A549 (cell line): ENCODE data around the gene CIBAR2. TPM values are rescaled to one million over a fixed set of nuclear protein-coding genes. Genes with fewer than 3 reads are reported as not detected.

ENCODE experiments used
- ATAC-seq, 2 experiments: fragments of 200-7000 bp in 1 of 2; fragments of >200 bp in 1 of 2; cut with Nextera tagmentation in 1 of 2; cut with Tn5 transposase in 1 of 2; 3 replicates each; pipeline versions ENCODE4 v1.8.0 to v1.9.1; 2018 to 2020; ENCODE audit warnings: mild to moderate bottlenecking in 1 of 2, moderate library complexity in 1 of 2
- CTCF ChIA-PET: fragments of 300-600 bp; sonication (Branson Sonifier 250); formaldehyde crosslinking; extraction: SDS; loops from one replicate; lab custom pipeline; 2021; ENCODE audit warnings: antibody characterized with exemption, inconsistent platforms; lab: Yijun Ruan, JAX
- POLR2A ChIA-PET: fragments of 350-600 bp; formaldehyde crosslinking; extraction: SDS; loops from one replicate; lab custom pipeline; 2021; ENCODE audit warnings: antibody characterized with exemption, inconsistent platforms; lab: Yijun Ruan, JAX
- DNase-seq, 2 experiments: peaks; one replicate each; pipeline versions ENCODE4 v3.0.0 to v3.0.0-alpha.2; 2011 to 2016; ENCODE audit warnings: low read depth in 1 of 2, low spot score in 1 of 2
- FAIRE-seq: peaks from 2 replicates; lab custom pipeline; 2011; peaks lifted over from hg19 to GRCh38; lab: Jason Lieb, UNC
- H3K27ac ChIP-seq, 2 experiments: fragments of >200 bp; sonication (Bioruptor Twin); formaldehyde crosslinking; 3 replicates each; pipeline ENCODE4 v1.5.1; 2016 to 2017
- H3K4me1 ChIP-seq: fragments of >200 bp; sonication (Bioruptor Twin); formaldehyde crosslinking; 3 replicates; pipeline ENCODE4 v1.6.1; 2016
- H3K4me2 ChIP-seq: fragments of >200 bp; sonication (Bioruptor Twin); formaldehyde crosslinking; 3 replicates; pipeline ENCODE4 v1.6.1; 2016
- H3K4me3 ChIP-seq: fragments of >200 bp; sonication (Bioruptor Twin); formaldehyde crosslinking; 3 replicates; pipeline ENCODE4 v1.5.1; 2016
- H3K9me3 ChIP-seq: fragments of >200 bp; sonication (Bioruptor Twin); formaldehyde crosslinking; 3 replicates; pipeline ENCODE4 v1.6.1; 2016
- CEBPB ChIP-seq, 2 experiments: fragments of >200 bp in 1 of 2; sonication (Bioruptor Twin) in 1 of 2; formaldehyde crosslinking in 1 of 2; IDR thresholded peaks; 2 replicates each; pipeline ENCODE4 v1.6.1; 2012 to 2016
- CHD2 ChIP-seq: fragments of 150-350 bp; IDR thresholded peaks from 2 replicates; pipeline ENCODE4 v1.6.1; 2014; ENCODE audit warnings: low read length; ENCODE audit not compliant: partially characterized antibody
- EHF ChIP-seq: fragments of 250-450 bp; sonication (Bioruptor Pico); IDR thresholded peaks from 2 replicates; pipeline ENCODE4 v1.5.0; 2020; ENCODE audit warnings: mild to moderate bottlenecking
- KDM5A ChIP-seq: fragments of 200-600 bp; sonication (generic); IDR thresholded peaks from 2 replicates; pipeline ENCODE4 v1.6.1; 2016; ENCODE audit warnings: antibody characterized with exemption, mild to moderate bottlenecking
- MAFK ChIP-seq: fragments of 450-650 bp; IDR thresholded peaks from 2 replicates; pipeline ENCODE4 v1.6.1; 2014; ENCODE audit not compliant: partially characterized antibody
- NPAS2 ChIP-seq: fragments of 250-450 bp; sonication (Bioruptor Pico); IDR thresholded peaks from 2 replicates; pipeline ENCODE4 v1.8.0; 2022; ENCODE audit warnings: mild to moderate bottlenecking, moderate library complexity, borderline replicate concordance
- RCOR1 ChIP-seq: fragments of 150-350 bp; IDR thresholded peaks from 2 replicates; pipeline ENCODE4 v1.6.1; 2014; ENCODE audit warnings: antibody characterized with exemption, low read length, low read depth
- RFX5 ChIP-seq: fragments of 450-650 bp; IDR thresholded peaks from 2 replicates; pipeline ENCODE4 v1.7.1; 2014; ENCODE audit warnings: antibody characterized with exemption, mild to moderate bottlenecking, moderate library complexity
- RNF2 ChIP-seq: fragments of 200-600 bp; sonication (generic); IDR thresholded peaks from 2 replicates; pipeline ENCODE4 v1.6.1; 2016; ENCODE audit warnings: low read depth, mild to moderate bottlenecking, antibody characterized with exemption, moderate library complexity, borderline replicate concordance
- SREBF2 ChIP-seq: fragments of 450-650 bp; IDR thresholded peaks from 2 replicates; pipeline ENCODE4 v1.6.1; 2014; ENCODE audit warnings: mild to moderate bottlenecking, moderate library complexity
- ZFP36 ChIP-seq: fragments of 450-650 bp; IDR thresholded peaks from 2 replicates; pipeline ENCODE4 v1.6.1; 2014; ENCODE audit warnings: borderline replicate concordance; ENCODE audit not compliant: partially characterized antibody
- WGBS: methylation state at CpG from one replicate; pipeline ENCODE4 v1.1.6; 2017; ENCODE audit errors: missing lambda C conversion rate; 5-methylcytosine and 5-hydroxymethylcytosine counted together
- polyA plus RNA-seq, 4 experiments: library from polyadenylated mRNA; depleted of rRNA in 3 of 4; stranded (reverse); fragments of >200 nt; fragmentation: RNase III in 1 of 4; extraction: RNeasy Plus Mini Kit Qiagen cat#74134 plus additional on column Dnase treatment in 1 of 4; gene quantifications; 2 replicates in 3 of 4; 3 replicates in 1 of 4; pipeline ENCODE4 v1.2.3, GENCODE V29; 2011 to 2017
- TF ChIP-seq, protein P1 (sequence below): fragments of 250-450 bp; sonication (Bioruptor Pico); IDR thresholded peaks from 2 replicates; pipeline ENCODE4 v1.5.0; 2021; ENCODE audit warnings: mild to moderate bottlenecking, moderate library complexity, borderline replicate concordance
- TF ChIP-seq, protein P2 (sequence below): fragments of 450-650 bp; IDR thresholded peaks from 2 replicates; pipeline ENCODE4 v1.6.1; 2014; ENCODE audit warnings: antibody characterized with exemption

Gene CIBAR2
- polyA plus RNA-seq, 2 of the 4 experiments (the other 2 are of a cell fraction), result not detected

DNA sequence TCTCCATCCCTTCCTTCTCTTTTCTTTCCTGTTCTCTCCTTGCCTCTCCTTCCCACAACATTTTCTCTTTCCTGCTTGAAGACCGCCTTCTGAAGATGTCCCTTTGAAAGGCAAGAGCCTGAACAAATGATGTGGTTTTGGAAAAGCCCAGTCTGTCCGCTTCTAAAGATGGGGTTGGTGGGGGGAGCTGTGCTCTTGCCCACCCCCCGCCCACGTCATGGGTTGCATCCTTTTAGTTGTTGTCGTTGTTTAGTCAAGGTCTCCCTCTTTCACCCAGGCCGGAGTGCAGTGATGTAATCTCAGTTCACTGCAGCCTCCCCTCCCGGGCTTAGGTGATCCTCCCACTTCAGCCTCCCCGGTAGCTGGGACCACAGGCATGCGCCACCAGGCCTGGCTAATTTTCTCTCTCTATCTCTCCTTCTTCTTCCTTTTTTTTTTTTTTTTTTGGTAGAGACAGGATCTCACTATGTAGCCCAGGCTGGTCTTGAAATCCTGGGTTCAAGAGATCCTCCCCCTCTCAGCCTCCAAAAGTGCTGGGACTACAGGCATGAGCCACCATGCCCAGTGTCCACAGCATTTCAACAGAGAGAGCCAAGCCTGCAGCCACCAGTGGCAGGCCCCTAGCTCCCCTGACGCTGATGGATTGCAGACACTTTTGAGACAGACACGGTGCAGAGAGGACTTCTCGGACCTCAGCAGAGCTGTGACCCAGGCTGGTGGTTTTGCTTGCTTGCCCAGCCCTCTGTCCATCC is 26.0 kb upstream of the CIBAR2 start:
- Histone ChIP-seq H3K4me3 (no peak overlapping the region), H3K27ac (no peak overlapping the region), H3K9me3 (no peaks in the 10 kb centered on the region), H3K4me2 (peak overlapping the region; percentile 71)
- ChIA-PET POLR2A (no interaction called here), CTCF (interaction anchor here (0.7 kb wide), 1 partner anchor 551 kb away, joined by 4 read pairs; the partner anchor contains the start of gene GINS2)
- FAIRE-seq (no peak), ATAC-seq (no peak), DNase-seq (no peak)
- TF ChIP-seq CHD2 (no peak), CEBPB (IDR thresholded peaks at IDR 0.05) (no peak), EHF (no peak), RNF2 (no peak), RCOR1 (no peak)
- TF ChIP-seq, protein P1, sequence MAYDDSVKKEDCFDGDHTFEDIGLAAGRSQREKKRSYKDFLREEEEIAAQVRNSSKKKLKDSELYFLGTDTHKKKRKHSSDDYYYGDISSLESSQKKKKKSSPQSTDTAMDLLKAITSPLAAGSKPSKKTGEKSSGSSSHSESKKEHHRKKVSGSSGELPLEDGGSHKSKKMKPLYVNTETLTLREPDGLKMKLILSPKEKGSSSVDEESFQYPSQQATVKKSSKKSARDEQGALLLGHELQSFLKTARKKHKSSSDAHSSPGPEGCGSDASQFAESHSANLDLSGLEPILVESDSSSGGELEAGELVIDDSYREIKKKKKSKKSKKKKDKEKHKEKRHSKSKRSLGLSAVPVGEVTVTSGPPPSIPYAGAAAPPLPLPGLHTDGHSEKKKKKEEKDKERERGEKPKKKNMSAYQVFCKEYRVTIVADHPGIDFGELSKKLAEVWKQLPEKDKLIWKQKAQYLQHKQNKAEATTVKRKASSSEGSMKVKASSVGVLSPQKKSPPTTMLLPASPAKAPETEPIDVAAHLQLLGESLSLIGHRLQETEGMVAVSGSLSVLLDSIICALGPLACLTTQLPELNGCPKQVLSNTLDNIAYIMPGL (CRISPR knock-in tag), result no peak
- TF ChIP-seq, all 56 proteins: peak for 0
- peaks cover 10% of the 10 kb centered on the region for H3K4me1 ChIP-seq
- 91% methylated on average over 9 of the region's 12 CpGs for WGBS

DNA sequence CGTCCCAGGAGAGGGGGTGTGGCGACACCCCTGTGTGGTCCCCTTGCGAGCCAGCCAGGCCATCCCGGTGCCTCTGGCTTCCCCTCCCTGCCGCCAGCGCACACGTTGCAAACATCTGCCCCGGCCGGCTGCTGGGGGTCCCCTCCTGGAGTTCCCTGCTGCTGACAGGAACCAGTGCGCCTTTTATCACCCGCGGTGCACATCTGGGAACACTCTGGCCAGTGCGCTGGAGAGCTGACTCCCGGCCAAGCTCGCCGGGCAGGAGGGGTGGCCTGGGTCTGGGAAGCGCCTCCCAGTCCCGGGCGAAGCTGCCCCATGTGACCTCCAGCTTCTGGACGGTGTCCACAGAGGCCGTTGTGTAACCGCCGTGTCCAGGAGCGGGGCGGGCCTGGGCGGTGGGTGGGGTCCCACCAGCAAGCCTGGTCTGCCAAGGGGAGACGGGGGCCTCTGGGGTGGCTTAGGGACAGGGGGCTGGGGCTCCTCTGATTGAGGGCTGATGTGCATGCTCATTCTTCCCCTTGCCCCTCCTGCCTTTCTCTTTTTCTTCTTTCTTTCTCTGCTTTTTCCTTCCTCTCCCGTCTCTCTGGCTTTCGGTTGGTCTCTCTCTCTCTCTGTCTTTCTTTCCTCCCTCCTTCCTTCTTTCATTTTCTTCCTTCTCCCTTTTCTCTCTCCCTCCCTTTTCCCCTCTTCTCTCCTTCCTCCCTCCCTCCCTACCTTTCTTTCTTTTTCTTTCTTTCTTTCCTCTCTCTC is 25.2 kb upstream of the CIBAR2 start:
- peak in 1 of 2 experiments; percentile 42 for DNase-seq
- H3K9me3 ChIP-seq, result no peaks in the 10 kb centered on the region
- no peak overlapping the region for H3K4me3 ChIP-seq
- no peak for FAIRE-seq
- ChIA-PET CTCF (interaction anchor here (1.3 kb wide), 1 partner anchor 14 kb away, joined by 4 read pairs; no protein-coding TSS in a partner anchor), POLR2A (no interaction called here)
- TF ChIP-seq CEBPB (IDR thresholded peaks at IDR 0.05), result 0 out of 4 replicates have a peak, but pooled peaks of 1 of the 2 experiments have one; percentile 29
- no peak for TF ChIP-seq ZFP36
- no peak for TF ChIP-seq NPAS2
- TF ChIP-seq, protein P2, sequence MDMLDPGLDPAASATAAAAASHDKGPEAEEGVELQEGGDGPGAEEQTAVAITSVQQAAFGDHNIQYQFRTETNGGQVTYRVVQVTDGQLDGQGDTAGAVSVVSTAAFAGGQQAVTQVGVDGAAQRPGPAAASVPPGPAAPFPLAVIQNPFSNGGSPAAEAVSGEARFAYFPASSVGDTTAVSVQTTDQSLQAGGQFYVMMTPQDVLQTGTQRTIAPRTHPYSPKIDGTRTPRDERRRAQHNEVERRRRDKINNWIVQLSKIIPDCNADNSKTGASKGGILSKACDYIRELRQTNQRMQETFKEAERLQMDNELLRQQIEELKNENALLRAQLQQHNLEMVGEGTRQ, result peak; percentile 63
- TF ChIP-seq KDM5A, result no peak
- no peak for TF ChIP-seq MAFK
- WGBS, result 46% methylated on average over 27 of the region's 29 CpGs
- H3K27ac ChIP-seq, result peak overlapping the region; percentile 38 to 62; a peak in 4 of 6 replicates
- peak; percentile 64 to 86; a peak in 4 of 6 replicates for ATAC-seq
- peak overlapping the region; percentile 71 for H3K4me2 ChIP-seq
- H3K4me1 ChIP-seq, result peaks cover 10% of the 10 kb centered on the region

DNA sequence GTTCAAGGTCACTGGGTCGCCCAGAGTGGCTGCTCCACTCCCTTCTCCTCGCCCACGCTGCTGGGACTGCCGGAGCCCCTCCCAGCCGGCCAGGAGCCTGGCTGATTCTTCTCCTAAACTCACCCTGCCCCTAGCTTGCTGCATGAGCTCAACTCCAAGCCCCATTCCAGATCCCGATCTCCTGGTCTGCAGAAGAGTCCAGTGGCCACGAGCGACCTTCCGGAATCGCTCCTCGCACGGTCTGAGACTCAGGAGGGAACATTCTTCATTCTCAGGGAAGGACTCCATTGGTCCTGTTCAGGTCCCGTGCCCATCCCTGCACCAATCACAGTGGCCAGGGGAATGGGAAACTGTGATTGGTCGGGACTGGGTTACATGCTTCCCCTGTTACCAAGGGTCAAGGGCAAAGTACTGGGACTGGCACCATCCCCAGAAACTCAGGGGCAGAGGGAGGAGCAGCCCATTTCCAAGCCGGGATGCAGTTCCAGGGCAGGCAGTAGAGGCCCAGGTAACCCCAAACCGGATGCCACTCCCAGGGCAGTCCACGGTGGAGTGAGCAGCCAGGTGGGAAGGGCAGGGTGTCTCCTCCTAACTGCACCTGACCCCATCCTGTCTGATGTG is 24.5 kb upstream of the CIBAR2 start:
- WGBS, result 90% methylated on average over 16 of the region's 17 CpGs
- Histone ChIP-seq H3K4me2 (peak overlapping the region; percentile 71), H3K4me1 (peaks cover 10% of the 10 kb centered on the region), H3K4me3 (no peak overlapping the region), H3K9me3 (no peaks in the 10 kb centered on the region), H3K27ac (peak overlapping the region in 1 of 2 experiments; percentile 62; a peak in 3 of 6 replicates)
- DNase-seq (peak in 1 of 2 experiments; percentile 38), FAIRE-seq (no peak), ATAC-seq (peak; percentile 15 to 63; a peak in 3 of 6 replicates)
- CTCF ChIA-PET, result interaction anchor here (0.9 to 2.9 kb wide), 3 partner anchors 13 to 22 kb away, joined by 3 to 18 read pairs (median 4); no protein-coding TSS in a partner anchor
- POLR2A ChIA-PET, result no interaction called here
- TF ChIP-seq RFX5, result peak; percentile 78; the same call in 1 of the 2 replicates
- no peak for TF ChIP-seq SREBF2
